GM21529 (cell line): ENCODE results near the gene SLC25A4.
A peak's percentile ranks its signal among the peaks of the same experiment; 100 is the strongest.

Experiments
- ATAC-seq: cut with Tn5 transposase; IDR thresholded peaks from one replicate; pipeline ENCODE4 v1.9.1; 2021; ENCODE audit not compliant: unreplicated experiment

SLC25A4 gene

GRCh38 chr4:185119927-185120630 is 23.0 kb upstream of the SLC25A4 start:
- no peak for ATAC-seq

- ATAC-seq = no peak
Measured at GRCh38 chr4:185120631-185120946, 22.5 kb upstream of the SLC25A4 start.

- peak; percentile 83 for ATAC-seq
Measured at GRCh38 chr4:185122681-185123345, 20.3 kb upstream of the SLC25A4 start.

- no peak for ATAC-seq
Measured at GRCh38 chr4:185124006-185124405, 19.1 kb upstream of the SLC25A4 start.

GRCh38 chr4:185127021-185127925 is 15.8 kb upstream of the SLC25A4 start:
- no peak for ATAC-seq

GRCh38 chr4:185128272-185129119 is 14.6 kb upstream of the SLC25A4 start:
- ATAC-seq = peak; percentile 39

GRCh38 chr4:185134307-185134869 is 8.7 kb upstream of the SLC25A4 start:
- no peak for ATAC-seq

- ATAC-seq = no peak
Measured at GRCh38 chr4:185137233-185137925, 5.7 kb upstream of the SLC25A4 start.

- no peak for ATAC-seq
Measured at GRCh38 chr4:185138161-185138560, 4.9 kb upstream of the SLC25A4 start.

- no peak for ATAC-seq
Measured at GRCh38 chr4:185139736-185140135, 3.3 kb upstream of the SLC25A4 start.

- ATAC-seq = no peak
Measured at GRCh38 chr4:185141777-185142176, 1.3 kb upstream of the SLC25A4 start.

- no peak for ATAC-seq
Measured at GRCh38 chr4:185142564-185142911, 528 bp upstream of the SLC25A4 start.

- ATAC-seq = no peak
Measured at GRCh38 chr4:185143601-185143969, 519 bp downstream of the SLC25A4 start.

- no peak for ATAC-seq
Measured at GRCh38 chr4:185144601-185145240, 1.7 kb downstream of the SLC25A4 start.

- no peak for ATAC-seq
Measured at GRCh38 chr4:185145572-185145971, 2.5 kb downstream of the SLC25A4 start.

GRCh38 chr4:185149392-185149791 is 6.3 kb downstream of the SLC25A4 start:
- ATAC-seq = no peak

GRCh38 chr4:185151296-185151695 is 8.2 kb downstream of the SLC25A4 start:
- no peak for ATAC-seq

GRCh38 chr4:185165605-185166063 is 22.6 kb downstream of the SLC25A4 start:
- peak; percentile 94 for ATAC-seq

- ATAC-seq = no peak
Measured at GRCh38 chr4:185167234-185167633, 24.2 kb downstream of the SLC25A4 start.
